OCI-LY7 (cell line): ENCODE data around the gene CEBPG. TPM values are rescaled to one million over a fixed set of nuclear protein-coding genes. Genes with fewer than 3 reads are reported as not detected.

Experiments
- BruUV-seq: library from RNA; stranded (reverse); fragments of 400-500 nt; replicated peaks from 2 replicates; lab custom pipeline; 2021; lab: Mats Ljungman, UMichigan
- CTCF ChIA-PET: fragments of 300-600 bp; sonication (Branson Sonifier 250); formaldehyde crosslinking; loops from one replicate; lab custom pipeline; 2022; ENCODE audit warnings: antibody characterized with exemption; ENCODE audit not compliant: unreplicated experiment; lab: Charles Lee
- POLR2A ChIA-PET: fragments of 300-600 bp; sonication (Branson Sonifier 250); formaldehyde crosslinking; loops from one replicate; lab custom pipeline; 2022; ENCODE audit warnings: antibody characterized with exemption; lab: Charles Lee
- DNase-seq: peaks from one replicate; pipeline ENCODE4 v3.0.0-alpha.2; 2015; ENCODE audit warnings: low spot score
- H2AFZ ChIP-seq: fragments of 200-600 bp; sonication (generic), shearing (Covaris generic); 2 replicates; pipeline ENCODE4 v1.6.1; 2014; ENCODE audit warnings: mild to moderate bottlenecking, antibody characterized with exemption, low read length, moderate library complexity
- H3K27ac ChIP-seq: fragments of 200-600 bp; sonication (generic); 2 replicates; pipeline ENCODE4 v1.5.1; 2014; ENCODE audit warnings: mixed run types, low read depth, mild to moderate bottlenecking, moderate library complexity, low read length, inconsistent platforms; ENCODE audit not compliant: poor library complexity, severe bottlenecking
- H3K36me3 ChIP-seq: fragments of 200-600 bp; sonication (generic); 2 replicates; pipeline ENCODE4 v1.6.1; 2014; ENCODE audit warnings: mild to moderate bottlenecking, antibody characterized with exemption, low read length, moderate library complexity, mixed read lengths; ENCODE audit not compliant: insufficient read depth
- H3K4me1 ChIP-seq: fragments of 200-600 bp; sonication (generic); 2 replicates; pipeline ENCODE4 v1.5.1; 2014; ENCODE audit warnings: mild to moderate bottlenecking, low read length; ENCODE audit not compliant: insufficient read depth, poor library complexity, severe bottlenecking
- H3K4me2 ChIP-seq: fragments of 200-600 bp; sonication (generic); 2 replicates; pipeline ENCODE4 v1.6.1; 2014; ENCODE audit warnings: mild to moderate bottlenecking, low read length
- H3K4me3 ChIP-seq: fragments of 200-600 bp; sonication (generic); 2 replicates; pipeline ENCODE4 v1.5.1; 2014; ENCODE audit warnings: mild to moderate bottlenecking, low read depth, low read length; ENCODE audit not compliant: poor library complexity, severe bottlenecking
- H3K79me2 ChIP-seq: fragments of 200-600 bp; sonication (generic); 2 replicates; pipeline ENCODE4 v1.6.1; 2016; ENCODE audit warnings: low read depth, mild to moderate bottlenecking, low read length, moderate library complexity, mixed read lengths; ENCODE audit not compliant: insufficient read depth
- H3K9me2 ChIP-seq: fragments of 200-600 bp; sonication (generic); 2 replicates; pipeline ENCODE4 v1.6.1; 2016; ENCODE audit warnings: mild to moderate bottlenecking, low read length, mixed read lengths; ENCODE audit not compliant: insufficient read depth
- H3K9me3 ChIP-seq: fragments of 200-600 bp; sonication (generic); 2 replicates; pipeline ENCODE4 v1.6.1; 2014; ENCODE audit warnings: mild to moderate bottlenecking, mixed run types, low read length, mixed read lengths
- H4K20me1 ChIP-seq: fragments of 200-600 bp; sonication (generic); 2 replicates; pipeline ENCODE4 v1.6.1; 2014; ENCODE audit warnings: mild to moderate bottlenecking, antibody characterized with exemption, low read length, moderate library complexity, mixed read lengths; ENCODE audit not compliant: insufficient read depth
- EZH2phosphoT487 ChIP-seq: fragments of 200-600 bp; sonication (generic); IDR thresholded peaks from 2 replicates; pipeline ENCODE4 v1.6.1; 2018; ENCODE audit warnings: low read depth, borderline replicate concordance, mild to moderate bottlenecking, mixed run types, antibody characterized with exemption, low read length, moderate library complexity, mixed read lengths
- intact Hi-C: fragments of 100-400 bp; cut with micrococcal nuclease; formaldehyde crosslinking; loops from one replicate; pipeline ENCODE4 v1.10.0; 2022; ENCODE audit not compliant: unreplicated experiment
- total RNA-seq, 2 experiments: library from RNA; depleted of rRNA in 1 of 2; stranded (reverse); fragments of >200 nt in 1 of 2; shearing (Covaris generic) in 1 of 2; gene quantifications; 2 replicates each; pipeline ENCODE4 v1.2.3, GENCODE V29; 2014 to 2022
- TF ChIP-seq, protein P1 (sequence below): fragments of 200-600 bp; sonication (generic); conservative IDR thresholded peaks from 2 replicates; pipeline ENCODE4 v1.5.1; 2014; ENCODE audit warnings: mild to moderate bottlenecking, antibody characterized with exemption, low read length, moderate library complexity, mixed read lengths

The CEBPG gene
- total RNA-seq, 2 experiments from 2014 or later: 44.9 to 45.1 TPM

DNA sequence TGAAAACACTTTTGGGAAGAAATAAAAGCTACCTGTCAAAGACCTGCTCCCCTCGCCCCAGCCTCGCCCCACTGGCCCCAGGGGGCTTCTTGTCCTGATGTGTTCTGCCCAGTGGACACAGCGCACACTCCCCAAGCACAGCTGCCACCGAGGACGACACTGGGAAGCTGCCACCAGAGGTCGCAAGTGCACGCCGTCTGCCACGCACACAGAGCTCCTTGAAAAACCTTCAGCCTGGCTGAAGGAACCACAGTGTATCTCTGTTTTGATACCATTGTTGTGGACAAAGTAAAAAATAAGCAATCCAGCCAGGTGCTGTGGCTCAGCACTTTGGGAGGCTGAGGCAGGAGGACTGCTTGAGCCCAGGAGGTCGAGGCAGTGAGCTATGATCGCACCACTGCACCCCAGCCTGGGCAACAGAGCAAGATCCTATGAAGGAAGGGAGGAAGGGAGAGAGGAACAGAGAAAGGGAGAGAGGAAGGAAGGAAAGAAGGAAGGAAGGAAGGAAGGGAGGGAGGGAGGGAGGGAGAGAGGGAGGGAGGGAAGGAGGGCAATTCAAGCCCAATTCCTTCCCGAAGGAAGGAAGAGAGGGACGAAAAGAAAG is 57.3 kb downstream of the CEBPG start:
- Histone ChIP-seq H4K20me1 (no peaks in the 10 kb centered on the region), H2AFZ (no peak overlapping the region), H3K36me3 (no peaks in the 10 kb centered on the region), H3K27ac (no peak overlapping the region), H3K4me1 (no peaks in the 10 kb centered on the region), H3K4me3 (no peak overlapping the region), H3K79me2 (no peaks in the 10 kb centered on the region), H3K9me3 (no peaks in the 10 kb centered on the region), H3K4me2 (no peak overlapping the region), H3K9me2 (no peaks in the 10 kb centered on the region)
- POLR2A ChIA-PET: interaction anchor here (0.6 kb wide), 2 partner anchors 423 to 901 kb away, joined by 4 to 8 read pairs; no protein-coding TSS in a partner anchor
- CTCF ChIA-PET: interaction anchor here (0.6 kb wide), 1 partner anchor 248 kb away, joined by 3 read pairs; no protein-coding TSS in a partner anchor
- intact Hi-C loops: loop anchor here (1.0 kb wide), 1 partner anchor 341 kb away; no protein-coding TSS in a partner anchor
- peak; percentile 60 for DNase-seq
- BruUV-seq: no TSS peak
- TF ChIP-seq, protein P1, sequence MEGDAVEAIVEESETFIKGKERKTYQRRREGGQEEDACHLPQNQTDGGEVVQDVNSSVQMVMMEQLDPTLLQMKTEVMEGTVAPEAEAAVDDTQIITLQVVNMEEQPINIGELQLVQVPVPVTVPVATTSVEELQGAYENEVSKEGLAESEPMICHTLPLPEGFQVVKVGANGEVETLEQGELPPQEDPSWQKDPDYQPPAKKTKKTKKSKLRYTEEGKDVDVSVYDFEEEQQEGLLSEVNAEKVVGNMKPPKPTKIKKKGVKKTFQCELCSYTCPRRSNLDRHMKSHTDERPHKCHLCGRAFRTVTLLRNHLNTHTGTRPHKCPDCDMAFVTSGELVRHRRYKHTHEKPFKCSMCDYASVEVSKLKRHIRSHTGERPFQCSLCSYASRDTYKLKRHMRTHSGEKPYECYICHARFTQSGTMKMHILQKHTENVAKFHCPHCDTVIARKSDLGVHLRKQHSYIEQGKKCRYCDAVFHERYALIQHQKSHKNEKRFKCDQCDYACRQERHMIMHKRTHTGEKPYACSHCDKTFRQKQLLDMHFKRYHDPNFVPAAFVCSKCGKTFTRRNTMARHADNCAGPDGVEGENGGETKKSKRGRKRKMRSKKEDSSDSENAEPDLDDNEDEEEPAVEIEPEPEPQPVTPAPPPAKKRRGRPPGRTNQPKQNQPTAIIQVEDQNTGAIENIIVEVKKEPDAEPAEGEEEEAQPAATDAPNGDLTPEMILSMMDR: peak; percentile 85
- TF ChIP-seq EZH2phosphoT487: no peak

DNA sequence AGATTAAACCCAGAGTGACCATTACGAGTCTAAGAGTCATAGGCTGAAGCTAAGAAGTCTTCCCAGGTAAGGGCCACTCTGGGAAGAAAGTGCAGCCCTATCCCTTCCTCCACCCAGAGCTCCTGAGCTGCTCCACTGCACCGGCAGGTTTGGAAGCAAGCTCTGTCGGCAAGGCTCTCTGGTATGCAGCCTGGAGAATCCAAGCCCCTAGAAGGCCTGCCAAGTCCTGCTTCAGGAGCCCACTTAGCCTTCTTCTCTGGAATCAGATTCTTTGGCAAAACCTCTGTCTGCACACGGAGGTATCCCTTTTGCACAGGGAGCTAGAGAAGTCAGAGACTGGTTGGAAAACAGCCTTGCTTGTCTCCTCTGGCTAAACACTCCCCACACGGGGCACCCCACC is 58.5 kb downstream of the CEBPG start:
- no peak for TF ChIP-seq EZH2phosphoT487
- no peaks in the 10 kb centered on the region for H3K36me3 ChIP-seq
- BruUV-seq: no TSS peak
- H2AFZ ChIP-seq: no peak overlapping the region
- POLR2A ChIA-PET: no interaction called here
- no peaks in the 10 kb centered on the region for H4K20me1 ChIP-seq
- no peak for DNase-seq
- intact Hi-C loops: no loop called here
- H3K4me1 ChIP-seq: no peaks in the 10 kb centered on the region
- H3K4me3 ChIP-seq: no peak overlapping the region
- H3K9me3 ChIP-seq: no peaks in the 10 kb centered on the region
- no peak overlapping the region for H3K27ac ChIP-seq
- H3K4me2 ChIP-seq: no peak overlapping the region
- no peaks in the 10 kb centered on the region for H3K79me2 ChIP-seq
- CTCF ChIA-PET: no interaction called here
- no peaks in the 10 kb centered on the region for H3K9me2 ChIP-seq

Other genes with a start within 250 kb of the CEBPG start
- 0.38 TPM in 1 of 2 replicates, not detected in the other for gene WDR88, start 241.6 kb upstream of the CEBPG start, total RNA-seq (2014; rRNA removed; shearing (Covaris generic))
- not detected in 2 replicates for gene WDR88, start 241.6 kb upstream of the CEBPG start, total RNA-seq (2022)
- gene LRP3, start 179.4 kb upstream of the CEBPG start, total RNA-seq (2014; rRNA removed; shearing (Covaris generic)): not detected in 2 replicates
- gene LRP3, start 179.4 kb upstream of the CEBPG start, total RNA-seq (2022): not detected in 2 replicates
- not detected in 2 replicates for gene SLC7A10, start 147.9 kb upstream of the CEBPG start, total RNA-seq (2014; rRNA removed; shearing (Covaris generic))
- not detected in 2 replicates for gene SLC7A10, start 147.9 kb upstream of the CEBPG start, total RNA-seq (2022)
- 2.1 and 2.8 TPM in 2 replicates for gene CEBPA, start 71.2 kb upstream of the CEBPG start, total RNA-seq (2014; rRNA removed; shearing (Covaris generic))
- gene CEBPA, start 71.2 kb upstream of the CEBPG start, total RNA-seq (2022): 1.8 and 2.5 TPM in 2 replicates
- gene PEPD, start 148.1 kb downstream of the CEBPG start, total RNA-seq (2014; rRNA removed; shearing (Covaris generic)): 23.5 and 24.4 TPM in 2 replicates
- gene PEPD, start 148.1 kb downstream of the CEBPG start, total RNA-seq (2022): 29.7 and 30.5 TPM in 2 replicates
- gene CHST8, start 248.2 kb downstream of the CEBPG start, total RNA-seq (2014; rRNA removed; shearing (Covaris generic)): not detected in 2 replicates
- gene CHST8, start 248.2 kb downstream of the CEBPG start, total RNA-seq (2022): not detected in 2 replicates